Measurements from ENCODE around the gene CAMK1G.

The CAMK1G gene

DNA sequence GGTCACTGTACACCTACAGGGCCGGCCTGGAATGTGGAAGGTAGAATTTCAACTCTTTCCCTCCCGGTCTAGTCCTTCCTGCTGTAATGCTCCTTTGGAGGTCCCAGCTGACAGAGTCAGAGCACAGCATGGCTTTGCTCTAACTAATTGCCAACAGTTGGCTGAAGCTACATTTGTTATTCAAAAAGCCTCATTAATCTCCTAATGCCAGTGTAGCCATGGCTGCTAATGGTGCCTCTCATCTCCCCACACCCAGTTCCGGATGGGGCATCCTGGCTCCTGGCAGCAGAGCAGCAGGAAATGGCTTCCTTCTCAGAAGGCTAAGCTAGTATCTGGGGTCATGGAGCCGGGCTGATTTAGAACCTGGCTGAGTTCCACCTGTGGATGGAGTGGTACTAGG is 18.7 kb upstream of the CAMK1G start:
- in situ Hi-C loops (cut with MboI; ENCODE audit: low sequenced_read_pairs) = no loop called here

- in situ Hi-C loops (cut with MboI; ENCODE audit: low sequenced_read_pairs) = no loop called here
Observed at GRCh38 chr1:209565759-209566678, 17.5 kb upstream of the CAMK1G start.

DNA sequence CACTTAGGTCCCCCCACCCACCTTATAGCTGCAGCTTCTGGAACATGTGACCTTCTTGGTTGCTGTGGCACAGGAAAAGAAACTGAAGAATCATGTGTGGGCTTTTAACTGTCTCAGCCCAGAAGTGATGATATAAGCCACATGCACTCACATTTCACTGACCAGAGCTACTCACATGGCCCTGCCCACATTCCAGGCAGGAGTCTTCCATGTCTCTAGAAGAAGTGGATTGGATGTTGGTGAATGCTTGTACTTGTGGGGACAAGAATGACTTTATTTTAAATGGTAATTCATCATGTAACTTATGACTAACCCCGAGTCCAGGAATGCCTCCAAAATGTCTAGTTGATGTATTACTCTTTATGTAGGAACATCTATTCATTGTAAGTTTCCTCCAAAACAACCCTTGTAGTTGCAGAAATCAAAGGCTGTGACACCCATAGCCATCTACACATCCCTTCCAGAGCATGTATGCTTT is 15.8 kb upstream of the CAMK1G start:
- in situ Hi-C loops (cut with MboI; ENCODE audit: low sequenced_read_pairs) = no loop called here

DNA sequence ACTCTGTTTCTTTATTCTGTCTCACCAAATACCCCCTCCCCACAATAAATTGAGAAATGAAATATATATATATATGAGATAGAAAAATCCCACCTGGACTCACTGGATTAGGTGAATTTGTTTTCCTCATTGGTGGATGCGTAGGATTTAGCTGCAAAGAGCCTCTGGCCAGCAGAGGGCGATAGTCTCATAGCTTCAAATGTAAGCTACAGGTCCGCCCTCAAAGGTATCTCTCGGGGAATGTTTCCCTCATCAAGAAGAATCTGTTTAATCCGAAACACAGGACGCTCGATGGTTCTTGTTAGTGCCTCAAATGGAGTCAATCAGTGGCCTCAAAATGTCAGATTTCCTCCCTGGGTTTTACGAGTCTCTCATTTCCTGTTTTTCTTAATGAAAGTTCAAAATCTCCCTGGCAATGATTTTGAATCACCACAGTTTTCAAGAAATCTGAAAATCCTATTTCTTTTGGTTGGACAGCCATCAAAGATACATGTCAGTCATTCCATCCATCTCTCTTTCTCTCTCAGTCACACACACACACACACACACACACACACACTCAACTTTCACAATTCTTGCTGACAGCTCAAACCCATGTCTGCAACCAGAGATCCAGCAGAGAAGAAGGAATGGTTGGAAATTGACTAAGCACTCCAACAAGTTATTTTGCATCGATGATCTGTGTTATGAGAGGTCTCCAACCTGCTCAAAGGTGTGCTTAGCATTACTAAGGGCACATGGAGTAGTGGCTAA is 13.9 kb upstream of the CAMK1G start:
- in situ Hi-C loops (cut with MboI; ENCODE audit: low sequenced_read_pairs) = no loop called here

GRCh38 chr1:209570743-209571142 is 12.8 kb upstream of the CAMK1G start:
- in situ Hi-C loops (cut with MboI; ENCODE audit: low sequenced_read_pairs) = no loop called here

GRCh38 chr1:209576392-209577197 is 6.9 kb upstream of the CAMK1G start:
- in situ Hi-C loops (cut with MboI; ENCODE audit: low sequenced_read_pairs) = loop anchor here (5.0 kb wide), 1 partner anchor 116 kb away; no protein-coding TSS in a partner anchor

DNA sequence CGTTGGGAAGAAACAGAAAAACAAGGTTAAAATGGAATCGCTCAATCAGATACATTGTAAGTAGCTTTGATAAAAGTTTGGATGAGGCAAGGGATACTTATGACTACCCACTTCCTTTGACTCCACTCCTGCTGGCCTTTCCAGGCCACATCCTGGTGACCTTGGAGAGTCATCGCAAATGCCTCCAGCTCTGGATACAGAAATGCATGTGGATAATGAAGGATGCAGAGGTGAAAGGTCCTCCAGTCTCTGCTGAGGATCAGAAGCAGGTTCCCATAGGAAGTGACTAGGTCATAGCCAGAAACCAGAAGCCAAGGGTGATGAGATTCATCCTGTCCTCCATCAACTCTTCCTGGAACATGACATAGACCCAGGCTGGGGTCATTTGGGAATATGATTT is 6.2 kb upstream of the CAMK1G start:
- in situ Hi-C loops (cut with MboI; ENCODE audit: low sequenced_read_pairs) = loop anchor here (5.0 kb wide), 1 partner anchor 115 kb away; no protein-coding TSS in a partner anchor

DNA sequence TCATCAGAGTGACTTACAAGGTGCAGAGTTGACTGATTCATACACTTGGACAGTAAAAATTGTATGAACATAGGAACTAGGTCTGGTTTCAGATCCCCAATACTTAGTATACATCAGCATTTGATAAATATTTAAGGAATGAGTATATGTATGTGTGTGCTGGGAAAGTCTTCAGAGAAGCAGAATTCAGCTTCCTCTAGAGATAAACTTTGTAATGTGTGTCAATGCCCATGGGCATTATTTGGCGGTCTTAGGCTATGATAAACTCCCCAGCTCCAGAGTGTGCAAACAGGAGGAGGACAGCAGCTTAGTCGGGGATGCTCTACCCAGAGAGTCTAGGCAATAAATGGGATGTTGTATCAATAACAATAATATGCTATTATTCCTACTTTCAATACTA is 2.9 kb upstream of the CAMK1G start:
- in situ Hi-C loops (cut with MboI; ENCODE audit: low sequenced_read_pairs) = no loop called here

- in situ Hi-C loops (cut with MboI; ENCODE audit: low sequenced_read_pairs) = no loop called here
Observed at GRCh38 chr1:209584231-209584672, 738 bp downstream of the CAMK1G start.

GRCh38 chr1:209585197-209585596 is 1.7 kb downstream of the CAMK1G start:
- in situ Hi-C loops (cut with MboI; ENCODE audit: low sequenced_read_pairs) = no loop called here

DNA sequence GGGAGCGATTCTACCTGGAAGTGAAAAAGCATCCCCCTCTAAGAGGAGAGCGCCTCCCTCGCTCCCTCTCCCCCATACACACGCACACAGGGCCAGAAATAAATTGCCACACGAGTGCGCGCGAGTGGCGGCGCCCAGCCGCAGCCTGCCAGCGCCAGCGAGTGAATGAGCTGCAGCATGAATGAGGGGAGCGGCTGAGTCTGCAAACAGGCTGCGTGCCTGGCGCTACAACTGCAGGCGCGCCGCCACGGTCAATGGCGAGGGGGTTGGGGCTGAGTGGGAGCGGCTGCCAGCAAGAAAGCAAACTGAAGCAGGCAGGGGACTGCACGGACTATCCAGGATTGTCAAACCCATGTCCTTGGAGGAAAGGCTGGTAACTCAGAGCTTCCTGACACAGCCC is 2.2 kb downstream of the CAMK1G start:
- in situ Hi-C loops (cut with MboI; ENCODE audit: low sequenced_read_pairs) = no loop called here

GRCh38 chr1:209586221-209586740 is 2.8 kb downstream of the CAMK1G start:
- in situ Hi-C loops (cut with MboI; ENCODE audit: low sequenced_read_pairs) = no loop called here

GRCh38 chr1:209587789-209588188 is 4.3 kb downstream of the CAMK1G start:
- in situ Hi-C loops (cut with MboI; ENCODE audit: low sequenced_read_pairs) = no loop called here

DNA sequence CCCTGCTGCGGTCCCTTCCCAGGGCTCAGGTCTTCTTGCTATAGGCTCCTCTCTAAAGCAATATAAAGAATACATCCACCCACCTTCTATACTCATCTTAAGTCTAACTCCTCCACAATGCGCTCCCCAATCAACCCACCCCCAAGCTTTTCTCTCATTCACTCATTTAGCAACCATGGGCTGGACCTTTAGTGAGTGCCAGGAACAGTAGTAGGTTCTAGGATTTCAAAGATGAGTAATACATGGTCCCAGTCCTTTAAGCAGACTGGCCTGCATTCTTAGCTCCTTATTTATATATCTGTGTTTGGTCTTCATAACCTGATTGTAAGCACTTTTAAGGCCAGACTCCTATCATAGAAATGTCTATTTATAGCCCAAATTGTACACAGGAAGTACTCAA is 5.9 kb downstream of the CAMK1G start:
- in situ Hi-C loops (cut with MboI; ENCODE audit: low sequenced_read_pairs) = no loop called here

DNA sequence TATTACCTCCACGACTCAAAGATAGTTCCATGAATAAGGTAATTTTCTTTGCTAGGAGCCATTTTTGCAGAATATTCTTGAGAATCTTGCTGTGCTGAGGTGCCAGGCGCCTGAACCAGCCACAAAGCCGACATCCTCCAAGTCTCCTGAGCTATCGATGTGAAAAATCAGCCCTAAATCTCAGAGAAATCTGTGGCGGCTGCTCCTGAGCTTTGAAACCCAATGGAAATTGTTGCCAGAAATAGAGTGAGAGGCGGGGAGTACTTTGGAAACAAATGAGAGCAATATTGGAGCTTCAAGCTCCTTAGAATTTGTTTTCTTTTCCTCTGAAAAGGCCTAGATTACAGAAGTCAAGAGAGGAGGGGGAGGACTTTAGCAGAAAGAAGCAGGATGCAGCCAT is 6.3 kb downstream of the CAMK1G start:
- in situ Hi-C loops (cut with MboI; ENCODE audit: low sequenced_read_pairs) = no loop called here

GRCh38 chr1:209590405-209590804 is 6.9 kb downstream of the CAMK1G start:
- in situ Hi-C loops (cut with MboI; ENCODE audit: low sequenced_read_pairs) = no loop called here

GRCh38 chr1:209593747-209594146 is 10.2 kb downstream of the CAMK1G start:
- in situ Hi-C loops (cut with MboI; ENCODE audit: low sequenced_read_pairs) = no loop called here

- in situ Hi-C loops (cut with MboI; ENCODE audit: low sequenced_read_pairs) = no loop called here
Observed at GRCh38 chr1:209594440-209594839, 10.9 kb downstream of the CAMK1G start.

- in situ Hi-C loops (cut with MboI; ENCODE audit: low sequenced_read_pairs) = no loop called here
Observed at GRCh38 chr1:209595028-209595427, 11.5 kb downstream of the CAMK1G start.

GRCh38 chr1:209595599-209596285 is 12.2 kb downstream of the CAMK1G start:
- in situ Hi-C loops (cut with MboI; ENCODE audit: low sequenced_read_pairs) = no loop called here
